ENCODE measurements around the gene KRTAP24-1.

DNA sequence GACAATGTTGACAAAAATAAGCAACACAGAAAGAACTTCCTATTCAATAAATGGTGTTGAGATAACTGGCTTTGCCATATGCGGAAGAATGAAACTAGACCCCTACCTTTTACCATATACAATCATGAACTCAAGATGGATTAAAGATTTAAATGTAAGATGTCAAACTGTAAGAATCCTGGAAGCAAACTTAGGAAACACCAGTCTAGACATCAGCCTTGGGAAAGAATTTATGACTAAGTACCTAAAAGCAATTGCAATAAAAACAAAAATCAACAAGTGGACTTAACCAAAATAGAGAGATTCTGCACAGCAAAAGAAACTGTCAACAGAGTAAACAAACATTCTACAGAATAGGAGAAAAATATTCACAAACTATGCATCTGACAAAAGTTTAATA lies 50.7 kb downstream of the KRTAP24-1 start:
- TF ChIP-seq CTCF (conservative IDR thresholded peaks at IDR 0.05) (no peak), EZH2 (IDR thresholded peaks at IDR 0.05; ENCODE audit: low read depth) (no peak)

All from PC-9 (cell line).